Mucosa of gallbladder (tissue), 1 donor: ENCODE results near the gene FAM110C. TPM values are rescaled to one million over a fixed set of nuclear protein-coding genes. Genes with fewer than 3 reads are reported as not detected.
"Not testable (repeated sequence)": the region's sequence is repeated elsewhere in the genome, so short reads cannot be mapped to it uniquely, and the experiment has no call there.

Experiments
- DNase-seq: peaks from one replicate; pipeline ENCODE4 v3.0.0-alpha.2; 2020; ENCODE audit warnings: low spot score
- total RNA-seq: library from RNA; stranded (reverse); gene quantifications from one replicate; pipeline ENCODE4 v1.2.1, GENCODE V29; 2021
- donor health status: DM: no; HTN: no; CAD: no.

The FAM110C gene
- total RNA-seq, 1 donor from 2014 or later, result 41.8 TPM

DNA sequence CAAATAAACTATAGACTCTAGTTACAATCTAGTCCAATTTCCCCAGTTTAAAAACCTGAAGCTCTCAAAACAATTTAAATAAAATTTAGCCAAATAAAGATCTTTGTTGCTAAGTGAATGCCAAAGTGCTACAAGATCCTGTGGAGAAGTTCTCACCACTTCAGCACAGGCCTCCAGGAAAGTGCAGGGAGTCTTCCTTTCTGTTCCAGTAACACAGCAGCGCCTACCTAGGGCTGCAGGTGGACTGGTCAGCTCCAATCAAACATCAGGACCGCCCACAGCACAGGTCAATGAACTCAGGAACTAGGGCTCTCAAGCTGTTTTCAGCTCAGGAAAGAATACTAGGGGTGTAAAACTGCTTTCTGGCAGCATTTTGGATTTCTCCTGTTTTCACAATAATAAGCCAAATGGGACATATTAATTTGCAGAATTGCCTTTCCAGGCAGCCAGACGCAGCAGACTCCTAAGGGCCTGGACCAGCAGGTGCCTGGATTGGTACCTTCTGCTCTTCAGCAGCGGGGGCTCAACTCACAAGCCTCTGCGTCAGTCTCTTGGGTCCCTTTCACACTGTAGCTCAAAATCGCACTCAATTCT lies 1.5 kb downstream of the FAM110C start:
- peak; percentile 77 for DNase-seq

- no peak for DNase-seq
Observed at GRCh38 chr2:42788-43187, 3.5 kb downstream of the FAM110C start.

- no peak for DNase-seq
Observed at GRCh38 chr2:40465-40864, 5.8 kb downstream of the FAM110C start.

GRCh38 chr2:38155-38554 lies 8.2 kb downstream of the FAM110C start:
- DNase-seq, result peak; percentile 39

DNA sequence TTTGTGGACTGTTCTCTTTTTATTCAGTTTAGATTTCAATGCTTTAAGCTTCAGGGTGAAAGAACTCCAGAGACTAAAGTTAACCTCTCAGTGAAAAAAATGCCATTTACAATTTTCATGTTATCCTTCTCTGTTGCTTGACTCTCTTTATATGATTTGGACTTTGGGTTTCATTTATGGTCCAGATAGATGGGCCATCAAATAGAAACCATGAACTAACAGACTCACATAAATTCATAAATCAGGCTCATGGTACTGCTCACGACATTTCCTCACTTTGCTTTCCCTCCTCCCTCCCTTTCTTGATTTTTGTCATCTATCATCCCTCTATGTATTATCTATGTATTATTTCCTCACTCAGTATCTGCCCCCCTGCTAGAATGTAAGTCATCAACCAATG lies 10.0 kb downstream of the FAM110C start:
- DNase-seq, result no peak

DNA sequence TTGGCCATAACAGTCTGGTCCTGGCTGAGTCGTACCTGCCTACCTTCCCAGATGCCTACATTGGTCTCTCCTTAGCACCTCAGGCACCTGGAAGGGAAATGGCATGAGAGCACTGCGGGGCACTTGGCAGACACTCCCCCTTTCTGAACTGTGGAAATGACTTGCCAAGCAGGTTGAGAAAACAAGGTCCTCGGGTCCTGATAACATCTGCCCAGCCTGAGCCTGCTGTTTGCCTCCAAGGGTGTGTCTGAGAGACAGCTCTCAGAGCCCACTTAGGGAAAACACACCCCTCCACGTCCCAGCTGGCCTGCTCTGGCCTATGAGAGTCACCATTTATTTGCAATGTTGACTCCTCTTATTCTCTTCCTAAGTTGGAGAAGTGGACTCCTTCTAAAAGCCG lies 10.5 kb downstream of the FAM110C start:
- DNase-seq, result peak; percentile 23

DNA sequence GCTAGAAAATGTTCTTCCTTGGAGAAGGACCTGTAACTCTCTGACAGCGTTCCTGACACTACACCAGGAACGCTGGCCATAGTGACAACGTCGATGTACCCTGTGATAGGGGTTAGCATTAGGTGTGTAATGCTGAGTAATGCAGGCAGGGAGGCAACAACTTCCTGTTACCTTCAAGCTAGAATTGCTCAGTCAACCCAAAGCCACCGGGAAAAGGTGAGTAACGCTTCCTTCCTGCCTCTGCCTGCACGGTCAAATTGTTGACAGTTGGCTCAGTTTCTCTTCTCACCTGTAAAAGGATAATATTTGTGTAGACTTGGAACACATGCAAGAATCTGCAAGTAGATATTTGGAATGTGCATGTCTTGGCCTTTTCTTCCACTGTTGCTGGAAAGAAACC lies 12.7 kb downstream of the FAM110C start:
- peak; percentile 46 for DNase-seq

- DNase-seq, result no peak
Observed at GRCh38 chr2:32068-32467, 14.2 kb downstream of the FAM110C start.

- DNase-seq, result no peak
Observed at GRCh38 chr2:29253-29652, 17.1 kb downstream of the FAM110C start.

DNA sequence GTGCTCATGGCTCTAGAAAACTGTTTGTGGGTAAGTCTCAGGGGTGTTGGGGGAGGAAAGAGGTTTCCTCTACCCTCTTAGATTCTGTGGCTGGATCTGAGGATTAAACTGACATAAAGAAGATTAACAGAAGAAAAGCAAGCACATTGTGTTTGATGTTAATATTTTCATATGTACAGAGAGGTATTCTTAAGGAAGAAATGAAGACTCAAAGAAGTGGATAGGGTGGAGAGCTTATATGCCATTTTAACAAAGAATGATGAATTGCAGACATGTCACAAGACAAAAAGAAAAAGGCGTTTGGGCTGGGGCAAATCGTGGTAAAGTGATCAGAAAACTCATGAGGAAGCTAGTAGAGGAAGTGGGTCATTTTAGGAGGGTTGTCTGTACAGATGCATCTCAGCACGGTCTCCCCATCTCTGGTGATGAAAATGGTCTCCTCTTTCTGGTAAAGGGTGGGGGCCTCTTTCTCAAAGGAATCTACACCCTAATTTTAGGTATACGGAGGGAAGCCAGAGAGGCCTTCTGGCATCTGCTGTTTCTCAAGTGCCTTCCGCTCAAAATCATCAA lies 17.8 kb downstream of the FAM110C start:
- no peak for DNase-seq

- DNase-seq, result no peak
Observed at GRCh38 chr2:26891-27290, 19.4 kb downstream of the FAM110C start.

DNA sequence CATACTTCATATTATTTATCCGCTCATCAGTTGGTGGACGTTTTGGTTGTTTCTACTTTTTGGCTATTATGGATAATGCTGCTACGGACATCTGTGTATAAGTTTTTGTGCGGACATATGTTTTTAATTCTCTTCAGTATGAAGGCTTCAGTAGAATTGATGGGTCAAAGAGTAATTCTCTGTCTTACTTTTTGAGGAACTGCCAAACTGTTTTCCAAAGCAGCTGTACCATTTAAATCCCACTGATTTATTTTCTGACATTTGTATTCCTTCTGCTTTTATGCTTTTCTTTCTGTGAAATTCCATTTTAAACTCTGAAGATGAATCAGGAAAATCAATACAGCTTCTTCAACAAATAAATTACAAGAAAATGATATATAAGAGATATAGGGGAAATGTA lies 20.8 kb downstream of the FAM110C start:
- no peak for DNase-seq

DNA sequence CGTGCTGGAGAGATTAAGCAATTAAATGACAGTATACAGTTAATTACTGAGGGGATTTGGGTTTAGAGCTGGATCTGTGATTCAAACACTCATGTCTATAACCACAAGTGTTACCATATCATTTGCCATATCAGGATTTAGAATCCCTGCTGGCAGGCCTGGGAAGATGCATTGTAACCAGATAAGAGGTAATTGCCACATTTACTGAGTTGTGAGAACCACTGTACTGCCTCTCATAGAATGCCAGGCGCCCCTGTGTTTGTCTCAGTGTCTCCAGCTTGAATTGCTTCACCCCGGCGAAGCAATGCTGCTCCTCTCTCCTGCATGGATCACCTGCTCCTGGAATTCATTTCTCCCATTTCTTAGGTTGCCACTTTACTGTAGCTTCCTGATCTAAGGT lies 21.7 kb downstream of the FAM110C start:
- DNase-seq, result not testable (repeated sequence)

DNA sequence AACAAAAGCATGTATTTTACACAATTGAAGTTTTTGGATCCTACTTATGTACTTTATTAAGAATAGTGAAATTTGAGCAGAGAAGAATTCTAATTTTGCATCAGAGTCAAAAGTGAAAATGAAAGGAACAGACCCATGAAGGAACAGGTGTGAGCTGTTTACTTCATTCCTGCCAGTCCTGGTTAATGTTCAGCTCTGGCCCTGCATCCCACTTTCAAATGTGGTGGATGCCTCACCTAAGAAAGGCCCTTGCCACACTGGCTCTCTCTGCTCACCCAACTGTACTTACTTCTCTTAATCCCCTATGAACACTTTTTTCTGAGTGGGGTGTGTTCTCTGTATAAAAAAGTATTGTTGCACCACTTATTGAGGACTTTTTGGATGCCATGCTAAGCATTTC lies 22.2 kb downstream of the FAM110C start:
- peak; percentile 45 for DNase-seq

- DNase-seq, result no peak
Observed at GRCh38 chr2:23283-23682, 23.0 kb downstream of the FAM110C start.

DNA sequence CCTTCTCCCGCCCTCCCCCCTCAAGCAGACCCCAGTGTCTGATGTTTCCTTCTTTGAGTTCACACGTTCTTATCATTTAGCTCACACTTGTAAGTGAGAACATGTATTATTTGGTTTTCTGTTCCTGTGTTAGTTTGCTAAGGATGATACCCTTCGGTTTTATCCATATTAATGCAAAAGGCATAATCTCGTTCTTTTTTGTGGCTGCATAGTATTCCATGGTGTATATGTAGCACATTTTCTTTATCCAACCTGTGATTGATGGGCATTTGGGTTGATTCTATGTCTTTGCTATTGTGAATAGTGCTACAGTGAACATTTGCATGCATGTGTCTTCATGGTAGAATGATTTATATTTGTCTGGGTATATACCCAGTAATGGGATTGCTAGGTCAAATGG lies 24.1 kb downstream of the FAM110C start:
- DNase-seq, result not testable (repeated sequence)

DNA sequence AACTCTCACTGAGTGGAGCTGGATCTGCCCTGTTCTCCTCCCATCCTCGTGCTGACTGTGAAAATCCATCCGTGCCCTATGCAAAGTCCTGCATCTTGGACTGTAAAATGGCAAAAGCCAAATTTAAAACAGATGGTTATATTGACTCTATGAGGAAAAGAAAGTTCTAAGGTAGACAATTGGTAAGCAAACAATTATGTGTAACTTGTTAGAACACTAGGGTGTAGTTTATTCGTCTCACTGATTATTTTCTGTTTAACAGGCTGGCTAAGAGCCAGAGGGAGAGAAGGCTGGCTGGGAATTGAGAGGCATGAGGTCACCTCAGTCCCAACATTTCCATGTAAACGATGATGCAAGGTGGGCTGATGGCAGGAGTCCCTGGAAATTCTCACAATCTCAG lies 26.0 kb downstream of the FAM110C start:
- not testable (repeated sequence) for DNase-seq

- peak; percentile 46 for DNase-seq
Observed at GRCh38 chr2:19505-19904, 26.8 kb downstream of the FAM110C start.

DNA sequence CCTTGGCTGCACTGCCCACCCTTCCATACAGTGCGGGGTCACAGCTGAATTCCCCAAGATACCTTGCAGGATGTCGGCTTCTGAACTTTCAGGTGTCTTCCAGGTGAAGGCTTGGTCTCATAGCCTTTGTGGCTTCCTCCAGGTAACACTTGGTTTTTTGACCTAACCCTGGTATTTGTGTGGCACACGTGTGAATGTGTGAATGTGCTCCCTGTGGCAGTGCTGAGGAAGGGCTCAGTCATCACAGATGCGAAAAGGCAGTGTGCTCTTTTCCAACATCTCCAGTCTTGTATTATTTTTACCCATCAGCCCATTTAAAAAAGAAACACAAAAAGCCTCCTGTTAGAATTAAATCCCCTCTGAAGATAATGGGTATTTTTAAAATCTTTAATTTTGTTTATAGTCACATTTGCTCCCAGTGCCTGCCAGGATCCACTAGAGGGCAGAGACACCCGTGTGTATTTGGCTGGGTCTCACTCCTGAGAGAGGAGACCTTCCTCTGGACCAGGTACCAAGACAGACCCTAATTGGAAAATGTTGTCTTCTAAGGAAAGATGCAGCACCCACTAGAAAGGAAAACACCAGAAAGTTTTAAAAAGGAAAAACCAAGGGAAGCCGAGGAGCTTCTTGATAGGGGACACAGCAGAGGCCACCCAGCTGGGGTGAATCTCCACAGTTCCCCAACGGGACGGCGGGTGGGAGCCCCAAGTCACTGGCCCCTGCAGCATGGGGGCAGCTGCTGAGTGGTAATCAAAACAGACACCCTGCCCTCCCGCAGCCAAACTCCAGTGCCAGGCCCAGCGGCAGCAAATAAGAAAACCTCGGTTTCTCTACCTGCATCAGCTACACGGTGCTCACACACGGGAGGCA lies 27.7 kb downstream of the FAM110C start:
- DNase-seq, result no peak

GRCh38 chr2:15916-16315 lies 30.4 kb downstream of the FAM110C start:
- DNase-seq, result not testable (repeated sequence)

DNA sequence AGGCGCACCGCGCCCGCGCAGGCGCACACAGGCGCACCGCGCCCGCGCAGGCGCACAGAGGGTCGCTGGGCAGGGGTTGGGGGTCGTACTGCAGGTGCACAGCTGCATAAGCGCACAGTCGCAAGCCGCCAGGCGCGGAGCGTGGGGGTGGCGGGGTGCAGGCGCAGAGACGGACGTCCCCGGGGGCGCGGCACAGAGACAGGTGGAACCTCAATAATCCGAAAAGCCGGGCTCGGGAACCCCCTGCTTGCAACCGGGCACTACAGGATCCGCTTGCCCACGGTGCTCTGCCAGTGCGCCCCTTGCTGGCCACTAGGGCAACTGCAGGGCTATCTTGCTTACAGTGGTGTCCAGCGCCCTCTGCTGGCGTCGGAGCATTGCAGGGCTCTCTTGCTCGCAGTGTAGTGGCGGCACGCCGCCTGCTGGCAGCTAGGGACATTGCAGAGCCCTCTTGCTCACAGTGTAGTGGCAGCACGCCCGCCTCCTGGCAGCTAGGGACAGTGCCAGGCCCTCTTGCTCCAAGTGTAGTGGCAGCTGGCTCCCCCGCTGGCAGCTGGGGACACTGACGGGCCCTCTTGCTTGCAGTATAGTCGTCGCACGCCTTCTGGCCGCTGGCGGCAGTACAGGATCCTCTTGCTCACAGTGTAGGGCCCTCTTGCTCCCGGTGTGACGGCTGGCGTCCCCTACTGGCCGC lies 34.9 kb downstream of the FAM110C start:
- DNase-seq, result peak; percentile 20

GRCh38 chr2:10222-10875 lies 36.0 kb downstream of the FAM110C start:
- DNase-seq, result no peak
